Inflammatory macrophage (primary cell): ENCODE results near the gene PPIF.

Source experiments
- DNase-seq, 2 donors: peaks; one replicate each; pipeline ENCODE4 v3.0.0-alpha.2; 2020 to 2022

The PPIF gene

GRCh38 chr10:79375321-79376077 lies 28.2 kb downstream of the PPIF start:
- DNase-seq: no peak

GRCh38 chr10:79376078-79376628 lies 28.9 kb downstream of the PPIF start:
- no peak for DNase-seq

DNA sequence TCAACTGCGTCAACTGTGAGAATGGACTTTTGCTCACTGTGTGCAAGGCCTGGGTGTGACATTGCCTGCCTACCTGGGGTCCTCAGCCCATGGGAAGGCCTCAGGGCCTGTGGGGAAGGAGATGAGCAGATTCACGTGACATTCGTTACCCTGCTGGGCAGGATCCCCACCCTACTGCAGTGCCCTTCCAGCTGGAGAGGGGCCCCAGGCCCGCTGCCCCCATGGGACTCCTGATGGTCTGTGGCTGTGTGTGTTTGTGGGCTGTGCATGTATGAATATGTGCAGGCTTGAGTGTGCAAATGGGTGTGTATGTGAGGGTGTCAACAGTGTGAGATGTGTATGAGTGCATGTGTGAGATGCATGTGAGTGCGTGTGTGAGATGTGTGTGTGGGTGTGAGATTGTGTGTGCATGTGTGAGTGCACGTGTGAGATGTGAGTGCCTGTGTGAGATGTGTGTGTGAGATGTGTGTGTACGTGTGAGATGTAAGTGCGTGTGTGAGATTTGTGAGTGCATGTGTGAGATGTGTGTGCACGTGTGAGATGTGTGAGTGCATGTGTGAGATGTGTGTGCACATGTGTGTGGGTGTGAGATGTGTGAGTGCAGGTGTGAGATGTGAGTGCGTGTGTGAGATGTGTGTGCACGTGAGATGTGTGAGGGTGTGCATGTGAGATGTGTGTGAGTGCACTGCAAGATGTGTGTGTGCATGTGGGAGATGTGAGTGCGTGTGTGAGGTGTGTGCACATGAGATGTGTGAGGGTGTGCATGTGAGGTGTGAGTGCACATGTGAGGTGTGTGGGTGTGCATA lies 29.7 kb downstream of the PPIF start:
- DNase-seq: no peak

- no peak for DNase-seq
Observed at GRCh38 chr10:79377557-79378382, 30.5 kb downstream of the PPIF start.

GRCh38 chr10:79378383-79378646 lies 31.0 kb downstream of the PPIF start:
- DNase-seq: no peak

DNA sequence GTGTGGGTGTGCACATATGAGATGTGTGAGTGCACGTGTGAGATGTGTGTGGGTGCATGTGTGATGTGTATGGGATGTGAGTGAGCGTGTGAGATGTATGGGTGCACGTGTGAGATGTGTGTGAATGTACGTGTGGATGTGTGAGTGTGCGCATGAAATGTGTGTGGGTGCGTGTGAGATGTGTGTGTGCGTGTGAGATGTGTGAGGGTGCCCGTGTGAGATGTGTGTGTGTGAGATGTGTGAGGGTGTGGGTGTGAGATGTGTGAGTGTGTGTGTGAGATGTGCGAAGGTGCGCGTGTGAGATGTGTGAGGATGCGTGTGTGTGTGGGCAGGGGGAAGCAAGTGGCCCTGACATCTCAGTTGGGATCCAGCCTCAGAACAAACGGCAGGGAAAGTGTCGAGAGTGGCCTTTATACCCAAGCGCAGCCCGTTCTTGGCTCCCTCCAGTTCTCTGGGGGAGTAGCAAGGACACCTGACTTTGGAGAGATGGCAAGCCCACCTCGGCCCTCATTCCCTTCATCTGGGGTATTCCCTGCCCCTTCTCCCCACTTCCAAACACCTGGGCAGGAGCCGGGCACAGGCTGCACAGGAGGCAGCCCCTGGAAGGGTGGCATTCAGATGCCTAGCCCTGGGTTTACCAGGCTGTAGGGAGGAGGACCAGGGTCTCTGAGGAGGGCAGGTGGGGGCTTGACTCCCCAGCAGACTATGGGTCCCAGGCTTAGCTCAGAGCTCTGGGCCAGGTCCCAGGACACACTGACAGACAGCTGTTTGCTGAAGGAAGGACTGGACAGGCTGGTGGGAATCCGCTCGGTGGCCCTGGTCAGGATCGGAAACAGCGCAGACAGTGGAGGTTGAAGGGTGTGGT lies 31.6 kb downstream of the PPIF start:
- DNase-seq: no peak

DNA sequence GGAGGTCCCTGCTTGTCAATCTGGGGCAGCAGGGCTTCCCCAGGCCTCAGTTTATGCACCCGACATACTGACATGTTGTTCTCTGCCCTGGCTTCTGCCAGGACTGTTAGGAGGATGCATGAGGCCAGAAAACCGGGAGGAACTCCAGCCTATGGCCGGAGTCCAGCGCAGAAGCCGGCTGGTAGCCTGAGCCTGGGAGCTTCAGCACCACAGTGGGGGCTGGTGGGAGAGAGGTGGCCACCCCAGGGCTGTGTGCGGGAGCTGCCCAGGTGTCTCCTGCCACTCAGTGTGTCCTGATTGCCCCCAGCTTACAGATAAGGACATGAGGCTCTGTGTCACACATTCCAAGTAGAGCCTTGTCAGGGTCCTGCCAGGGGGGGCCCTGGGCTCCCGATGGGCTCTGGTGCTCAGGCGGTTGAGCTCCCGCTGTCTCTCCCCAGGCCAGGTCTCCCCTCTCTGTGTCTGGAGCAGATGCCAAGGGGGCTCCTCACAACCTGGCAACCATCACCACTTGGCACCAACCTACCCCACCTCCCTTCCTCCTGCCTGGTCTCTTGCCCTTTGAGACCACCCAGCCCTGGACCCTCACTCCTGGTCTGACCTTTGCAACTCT lies 32.3 kb downstream of the PPIF start:
- DNase-seq: no peak

GRCh38 chr10:79380125-79380945 lies 33.1 kb downstream of the PPIF start:
- DNase-seq: no peak

DNA sequence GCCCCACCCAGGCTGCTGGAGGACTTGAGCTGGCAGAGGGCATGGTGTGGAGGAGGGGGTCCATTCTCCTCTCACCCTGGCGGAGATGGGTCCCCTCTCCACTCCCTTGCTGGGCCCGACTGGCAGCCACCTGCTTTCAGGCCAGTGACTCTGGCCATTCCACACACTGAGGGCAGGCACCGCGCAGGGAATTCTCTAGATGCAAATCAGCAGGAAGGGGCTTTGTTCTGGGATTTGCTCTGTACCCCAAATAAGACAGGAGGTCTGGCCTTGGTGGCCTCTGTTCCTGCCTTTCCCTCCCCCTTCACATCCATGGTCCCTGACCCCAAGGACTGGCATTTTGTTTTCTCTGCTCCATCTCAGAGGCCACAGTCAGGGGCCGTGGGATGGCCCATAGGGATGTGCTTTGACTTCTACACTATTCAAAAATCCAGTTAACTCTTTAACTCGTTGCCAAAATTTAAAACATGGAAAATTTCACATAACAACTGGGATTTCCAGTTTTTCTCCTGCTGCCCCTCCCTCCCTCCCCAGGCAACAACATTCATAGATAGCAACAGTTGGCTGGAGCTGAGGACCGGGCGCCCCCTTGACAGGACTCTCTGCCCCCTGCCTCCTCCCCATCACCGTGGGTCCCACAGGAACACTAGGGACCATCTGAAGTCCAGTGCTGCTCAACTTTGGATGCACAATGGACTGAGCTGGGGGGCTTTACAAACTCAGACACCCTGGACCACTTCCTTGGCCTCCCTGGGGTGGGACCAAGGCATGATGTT lies 33.9 kb downstream of the PPIF start:
- no peak for DNase-seq

GRCh38 chr10:79381804-79382221 lies 34.5 kb downstream of the PPIF start:
- no peak for DNase-seq

DNA sequence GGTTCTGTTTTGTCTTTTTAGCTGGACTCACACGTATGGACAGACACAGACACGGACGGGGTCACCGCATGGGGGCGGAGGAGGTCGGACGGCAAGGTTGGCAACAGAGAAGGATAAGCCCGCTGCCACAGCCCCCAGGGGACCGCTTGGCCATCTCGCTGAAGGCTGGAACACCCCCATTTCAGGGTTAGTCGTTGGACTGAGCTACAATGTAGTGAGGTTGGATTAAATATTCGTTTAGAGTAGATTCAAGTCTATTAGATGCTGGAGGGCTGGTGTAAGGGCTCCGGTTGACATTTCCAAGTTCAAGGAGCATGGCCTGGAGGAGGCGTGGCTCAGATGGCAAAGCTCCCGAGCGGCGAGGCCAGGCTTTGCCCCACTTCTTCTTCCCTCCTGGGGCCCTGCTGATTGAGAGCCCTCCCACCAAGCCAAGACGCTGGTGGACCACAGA lies 35.2 kb downstream of the PPIF start:
- DNase-seq: no peak

- no peak for DNase-seq
Observed at GRCh38 chr10:79383974-79384606, 36.8 kb downstream of the PPIF start.

- no peak for DNase-seq
Observed at GRCh38 chr10:79384773-79385391, 37.6 kb downstream of the PPIF start.

GRCh38 chr10:79385392-79385795 lies 38.1 kb downstream of the PPIF start:
- no peak for DNase-seq

DNA sequence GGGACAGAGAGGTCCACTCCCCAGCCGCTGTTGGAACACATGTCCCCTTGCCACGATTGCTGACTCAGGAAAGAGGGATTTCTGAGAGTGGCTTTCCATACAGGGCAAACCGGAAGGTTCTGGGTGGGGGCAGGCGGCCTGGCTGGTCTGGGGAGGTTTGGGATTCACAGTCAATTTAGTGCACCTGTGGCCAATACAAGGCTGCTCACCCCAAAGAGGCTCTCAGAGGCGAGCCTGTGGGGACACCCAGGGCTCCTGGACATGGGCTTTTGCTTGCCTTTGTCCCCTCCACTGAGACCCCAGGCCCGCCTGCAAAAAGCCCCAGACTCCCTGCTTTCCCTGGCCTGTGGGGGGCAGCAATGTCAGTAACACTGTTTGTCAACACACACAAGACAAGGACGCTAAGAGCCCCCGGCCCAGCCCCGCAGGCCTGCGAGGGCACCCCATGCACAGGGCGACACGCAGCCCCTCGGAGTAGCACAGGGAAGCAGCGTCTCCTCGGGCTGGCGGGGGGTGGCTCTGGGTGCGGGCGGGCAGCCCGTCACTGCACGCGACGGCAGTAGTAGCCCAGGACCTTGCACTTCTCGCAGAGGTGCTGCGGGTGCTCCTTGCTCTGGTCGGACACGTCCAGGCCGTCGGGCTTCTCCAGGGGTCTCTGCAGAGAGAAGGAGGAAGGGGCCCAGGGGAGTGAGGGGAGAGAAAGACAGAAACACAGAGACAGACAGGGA lies 38.7 kb downstream of the PPIF start:
- DNase-seq: no peak

DNA sequence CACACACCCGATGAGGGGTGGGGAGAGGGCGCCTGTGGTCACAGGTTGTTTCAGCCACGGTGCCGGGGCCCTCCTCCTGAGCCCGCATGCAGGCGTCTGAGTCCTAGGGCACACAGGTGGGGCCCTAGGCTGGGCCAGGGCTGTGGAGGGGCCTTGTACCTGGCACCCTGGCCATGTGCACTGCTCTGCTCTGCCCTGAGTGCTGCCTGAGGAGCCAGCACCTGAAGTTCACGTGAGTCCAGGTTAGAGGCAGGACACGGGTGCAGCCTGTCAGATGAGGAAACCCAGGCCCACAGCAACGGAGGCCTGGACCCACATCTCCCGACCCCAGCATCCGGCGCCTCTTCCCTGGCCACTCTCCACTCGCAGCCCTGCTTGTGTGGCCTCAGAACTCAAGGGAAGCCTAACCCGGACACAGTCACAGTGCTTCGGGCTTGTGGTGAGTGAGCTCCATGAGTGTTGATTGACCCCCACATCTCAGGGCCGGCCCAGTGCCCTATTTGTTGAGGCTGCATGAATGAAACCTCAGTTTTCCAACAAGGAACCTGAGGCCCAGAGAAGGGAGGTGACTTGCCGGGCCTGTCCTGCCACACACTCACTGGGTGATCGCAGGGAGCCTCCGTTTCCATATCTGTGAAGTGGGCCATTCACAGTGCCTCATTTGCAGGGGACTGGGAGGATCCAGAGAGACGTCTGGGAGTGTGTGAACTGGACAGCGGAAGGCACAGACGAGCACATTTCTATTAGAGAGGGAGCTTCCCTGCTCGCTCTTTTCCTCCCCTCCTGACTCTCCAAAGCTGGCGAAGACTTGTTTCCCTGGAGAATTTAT lies 39.6 kb downstream of the PPIF start:
- DNase-seq: no peak

DNA sequence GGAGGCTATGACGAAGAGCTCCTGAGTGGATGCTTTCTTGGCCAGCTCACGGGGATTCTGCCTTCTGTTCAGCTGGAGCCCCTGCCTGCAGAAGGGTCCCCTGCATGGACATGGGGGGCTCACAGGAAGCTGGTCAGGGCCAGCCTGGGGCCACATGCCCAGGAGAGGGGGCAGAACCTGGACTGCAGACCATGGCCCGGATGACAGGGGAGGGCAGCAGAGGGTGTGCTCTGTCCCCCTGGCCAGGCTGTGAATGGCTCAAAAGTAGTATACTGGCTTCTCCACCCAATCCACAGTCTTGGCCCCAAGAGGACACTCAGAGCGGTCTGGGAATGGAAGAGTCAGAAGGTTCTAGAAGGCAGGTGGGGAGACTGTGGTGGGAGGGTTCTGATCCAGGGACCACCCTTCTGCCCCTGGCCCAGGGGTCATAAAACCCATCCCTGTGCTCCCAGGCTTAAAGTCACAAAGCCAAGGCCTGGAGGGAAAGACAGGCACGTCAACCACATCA lies 40.3 kb downstream of the PPIF start:
- DNase-seq: no peak
